Ishikawa (cell line): Measurements from ENCODE around the gene MYO7A.

Experiments used
- CEBPB ChIP-seq: IDR thresholded peaks from 2 replicates; pipeline ENCODE4 v1.6.1; 2012
- CREB1 ChIP-seq: IDR thresholded peaks from 2 replicates; pipeline ENCODE4 v1.6.1; 2012; ENCODE audit warnings: low read depth
- EGR1 ChIP-seq: IDR thresholded peaks from 2 replicates; pipeline ENCODE4 v1.6.1; 2012
- EP300 ChIP-seq: IDR thresholded peaks from 2 replicates; pipeline ENCODE4 v1.6.1; 2012; ENCODE audit warnings: borderline replicate concordance
- FOXM1 ChIP-seq: IDR thresholded peaks from 2 replicates; pipeline ENCODE4 v1.6.1; 2012; ENCODE audit warnings: low read depth, borderline replicate concordance
- MAX ChIP-seq: IDR thresholded peaks from 2 replicates; pipeline ENCODE4 v1.6.1; 2012
- NFIC ChIP-seq: IDR thresholded peaks from 2 replicates; pipeline ENCODE4 v1.6.1; 2012
- RAD21 ChIP-seq: IDR thresholded peaks from 2 replicates; pipeline ENCODE4 v1.6.1; 2012; ENCODE audit warnings: low read depth
- REST ChIP-seq: IDR thresholded peaks from 2 replicates; pipeline ENCODE4 v1.6.1; 2012; ENCODE audit warnings: low read depth, mild to moderate bottlenecking
- TAF1 ChIP-seq: IDR thresholded peaks from 2 replicates; pipeline ENCODE4 v1.6.1; 2012; ENCODE audit warnings: low read depth, mild to moderate bottlenecking
- TCF12 ChIP-seq: IDR thresholded peaks from 2 replicates; pipeline ENCODE4 v1.6.1; 2012; ENCODE audit warnings: low read depth
- TEAD4 ChIP-seq: IDR thresholded peaks from 2 replicates; pipeline ENCODE4 v1.6.1; 2012
- USF1 ChIP-seq: IDR thresholded peaks from 2 replicates; pipeline ENCODE4 v1.6.1; 2012
- YY1 ChIP-seq: IDR thresholded peaks from 2 replicates; pipeline ENCODE4 v1.6.1; 2012; ENCODE audit warnings: low read depth
- ZBTB7A ChIP-seq: IDR thresholded peaks from 2 replicates; pipeline ENCODE4 v1.6.1; 2012; ENCODE audit warnings: low read depth

Gene MYO7A

GRCh38 chr11:77089004-77089545 is 39.0 kb upstream of the MYO7A start:
- TF ChIP-seq TEAD4 (no peak), MAX (no peak), REST (no peak), RAD21 (no peak), FOXM1 (no peak)

- TF ChIP-seq USF1 (no peak), YY1 (no peak), ZBTB7A (no peak), TAF1 (no peak), TEAD4 (no peak), RAD21 (no peak), CEBPB (no peak), NFIC (no peak), CREB1 (no peak), MAX (no peak), EP300 (no peak), FOXM1 (no peak), REST (no peak), EGR1 (no peak)
Observed at GRCh38 chr11:77090046-77090372, 38.0 kb upstream of the MYO7A start.

GRCh38 chr11:77090373-77091111 is 37.5 kb upstream of the MYO7A start:
- no peak for TF ChIP-seq MAX

GRCh38 chr11:77091146-77091940 is 36.7 kb upstream of the MYO7A start:
- 0 out of 2 replicates have a peak, but pooled peaks have one; percentile 48 for TF ChIP-seq YY1
- TF ChIP-seq RAD21 = peak; percentile 98
- no peak for TF ChIP-seq TAF1
- TF ChIP-seq NFIC = no peak
- no peak for TF ChIP-seq EP300
- no peak for TF ChIP-seq TCF12

- TF ChIP-seq YY1 (no peak), CEBPB (no peak), RAD21 (no peak), USF1 (no peak), TCF12 (no peak), CREB1 (no peak), REST (no peak), NFIC (no peak)
Observed at GRCh38 chr11:77092382-77092781, 35.7 kb upstream of the MYO7A start.
